Measurements from ENCODE around the gene DDX27.

DNA sequence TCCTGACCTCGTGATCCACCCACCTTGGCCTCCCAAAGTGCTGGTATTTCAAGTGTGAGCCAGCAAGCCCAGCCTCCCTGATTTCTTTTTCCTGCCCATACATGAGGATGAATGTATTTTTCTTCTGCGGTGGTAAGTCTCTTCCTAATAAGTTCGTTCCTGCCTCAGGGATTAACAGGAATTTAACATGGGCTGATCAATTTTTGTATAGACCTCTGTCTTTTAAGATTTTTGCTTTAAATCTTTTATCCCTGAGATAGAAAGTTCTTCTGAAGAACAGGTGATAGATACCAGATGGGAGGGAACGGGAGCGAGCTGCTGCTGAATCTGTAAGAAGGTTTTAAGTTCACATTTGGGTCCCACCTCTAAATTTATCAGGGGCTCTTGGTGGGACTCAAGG lies 65.6 kb downstream of the DDX27 start:
- TF ChIP-seq, protein P1, sequence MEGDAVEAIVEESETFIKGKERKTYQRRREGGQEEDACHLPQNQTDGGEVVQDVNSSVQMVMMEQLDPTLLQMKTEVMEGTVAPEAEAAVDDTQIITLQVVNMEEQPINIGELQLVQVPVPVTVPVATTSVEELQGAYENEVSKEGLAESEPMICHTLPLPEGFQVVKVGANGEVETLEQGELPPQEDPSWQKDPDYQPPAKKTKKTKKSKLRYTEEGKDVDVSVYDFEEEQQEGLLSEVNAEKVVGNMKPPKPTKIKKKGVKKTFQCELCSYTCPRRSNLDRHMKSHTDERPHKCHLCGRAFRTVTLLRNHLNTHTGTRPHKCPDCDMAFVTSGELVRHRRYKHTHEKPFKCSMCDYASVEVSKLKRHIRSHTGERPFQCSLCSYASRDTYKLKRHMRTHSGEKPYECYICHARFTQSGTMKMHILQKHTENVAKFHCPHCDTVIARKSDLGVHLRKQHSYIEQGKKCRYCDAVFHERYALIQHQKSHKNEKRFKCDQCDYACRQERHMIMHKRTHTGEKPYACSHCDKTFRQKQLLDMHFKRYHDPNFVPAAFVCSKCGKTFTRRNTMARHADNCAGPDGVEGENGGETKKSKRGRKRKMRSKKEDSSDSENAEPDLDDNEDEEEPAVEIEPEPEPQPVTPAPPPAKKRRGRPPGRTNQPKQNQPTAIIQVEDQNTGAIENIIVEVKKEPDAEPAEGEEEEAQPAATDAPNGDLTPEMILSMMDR (IDR thresholded peaks at IDR 0.05): no peak
- TF ChIP-seq POLR2A (IDR thresholded peaks at IDR 0.05): no peak
